ENCODE data around the gene VEGFA.

- TF ChIP-seq CTCF (IDR thresholded peaks at IDR 0.05) (no peak), POLR2A (IDR thresholded peaks at IDR 0.05) (no peak)
Measured at GRCh38 chr6:43739642-43740091, 30.3 kb upstream of the VEGFA start.
